ENCODE measurements around the gene SLC29A3. TPM values are rescaled to one million over a fixed set of nuclear protein-coding genes. Genes with fewer than 3 reads are reported as not detected.

SLC29A3 gene
- total RNA-seq, 2 donors from 2014 or later, result 3.2 to 3.3 TPM

Other genes with a start within 250 kb of the SLC29A3 start
- gene UNC5B, start 106.7 kb upstream of the SLC29A3 start, total RNA-seq, result not detected
- 1 to 10 TPM; 8.1 to 9.0 TPM for gene CDH23, start 77.7 kb downstream of the SLC29A3 start, total RNA-seq